Measurements from ENCODE around the gene CYTH1.

CYTH1 gene

DNA sequence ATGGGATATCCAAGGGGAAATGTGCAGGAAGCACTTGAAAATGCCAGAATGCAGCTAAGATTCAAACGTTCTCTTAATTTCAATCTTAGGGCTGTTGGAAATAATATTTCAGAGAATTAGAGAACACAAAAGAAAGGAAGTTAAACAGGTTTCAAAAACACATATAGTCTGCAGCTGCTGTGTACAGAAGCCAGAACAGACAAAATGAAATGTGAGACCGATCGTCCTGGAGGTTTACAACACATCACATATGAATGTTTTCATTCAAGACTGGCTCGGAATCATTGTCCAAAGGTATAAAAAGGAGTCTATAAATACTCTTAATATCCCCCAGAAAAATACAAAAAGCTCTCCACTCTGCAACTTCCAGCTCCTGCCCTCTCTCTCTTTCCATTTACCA is 14.3 kb downstream of the CYTH1 start:
- Histone ChIP-seq H3K4me3 (ENCODE audit: low read length) (no peak overlapping the region), H3K27ac (ENCODE audit: low read length) (no peak overlapping the region), H3K9ac (ENCODE audit: low read length) (no peak overlapping the region), H3K27me3 (ENCODE audit: control insufficient read depth, insufficient read depth, low read length) (no peaks in the 10 kb centered on the region), H3K4me1 (ENCODE audit: control insufficient read depth, low read depth, low read length) (no peaks in the 10 kb centered on the region), H3K9me3 (ENCODE audit: control insufficient read depth, low read depth, low read length) (no peaks in the 10 kb centered on the region), H3K36me3 (ENCODE audit: control insufficient read depth, low read depth, low read length) (no peaks in the 10 kb centered on the region)

- Histone ChIP-seq H3K36me3 (ENCODE audit: control insufficient read depth, low read depth, low read length) (no peaks in the 10 kb centered on the region), H3K4me1 (ENCODE audit: control insufficient read depth, low read depth, low read length) (no peaks in the 10 kb centered on the region), H3K9me3 (ENCODE audit: control insufficient read depth, low read depth, low read length) (no peaks in the 10 kb centered on the region), H3K27ac (ENCODE audit: low read length) (no peak overlapping the region), H3K27me3 (ENCODE audit: control insufficient read depth, insufficient read depth, low read length) (no peaks in the 10 kb centered on the region), H3K4me3 (ENCODE audit: low read length) (no peak overlapping the region), H3K9ac (ENCODE audit: low read length) (no peak overlapping the region)
These were observed 15.3 kb downstream of the CYTH1 start for GRCh38 chr17:78766743-78767294.

- no peaks in the 10 kb centered on the region for H3K27me3 ChIP-seq (ENCODE audit: control insufficient read depth, insufficient read depth, low read length)
- no peak overlapping the region for H3K4me3 ChIP-seq (ENCODE audit: low read length)
- H3K9ac ChIP-seq (ENCODE audit: low read length) = no peak overlapping the region
- H3K36me3 ChIP-seq (ENCODE audit: control insufficient read depth, low read depth, low read length) = no peaks in the 10 kb centered on the region
- no peaks in the 10 kb centered on the region for H3K4me1 ChIP-seq (ENCODE audit: control insufficient read depth, low read depth, low read length)
- H3K9me3 ChIP-seq (ENCODE audit: control insufficient read depth, low read depth, low read length) = no peaks in the 10 kb centered on the region
- no peak overlapping the region for H3K27ac ChIP-seq (ENCODE audit: low read length)
These were observed 15.8 kb downstream of the CYTH1 start for GRCh38 chr17:78766225-78766624.

DNA sequence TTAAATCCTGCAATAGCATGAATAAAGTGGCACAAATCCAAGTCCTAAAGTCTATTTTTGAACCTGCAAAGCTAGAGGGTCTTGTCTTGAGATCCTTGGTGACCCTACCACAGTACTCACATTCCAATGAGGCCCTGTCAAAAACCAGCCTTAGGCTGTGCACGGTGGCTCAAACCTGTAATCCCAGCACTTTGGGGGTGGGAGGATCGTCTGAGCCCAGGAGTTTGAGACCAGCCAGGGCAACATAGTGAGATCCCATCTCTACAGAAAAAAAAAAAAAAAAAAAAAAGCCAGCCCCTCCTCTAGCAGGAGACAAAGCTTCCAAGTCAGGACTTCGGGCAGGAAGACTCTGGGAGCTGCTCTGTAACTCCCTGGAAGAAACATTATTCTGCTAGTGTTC is 16.3 kb downstream of the CYTH1 start:
- no peaks in the 10 kb centered on the region for H3K36me3 ChIP-seq (ENCODE audit: control insufficient read depth, low read depth, low read length)
- H3K27me3 ChIP-seq (ENCODE audit: control insufficient read depth, insufficient read depth, low read length) = no peaks in the 10 kb centered on the region
- no peak overlapping the region for H3K27ac ChIP-seq (ENCODE audit: low read length)
- no peaks in the 10 kb centered on the region for H3K9me3 ChIP-seq (ENCODE audit: control insufficient read depth, low read depth, low read length)
- no peaks in the 10 kb centered on the region for H3K4me1 ChIP-seq (ENCODE audit: control insufficient read depth, low read depth, low read length)
- no peak overlapping the region for H3K4me3 ChIP-seq (ENCODE audit: low read length)
- H3K9ac ChIP-seq (ENCODE audit: low read length) = no peak overlapping the region

- H3K4me1 ChIP-seq (ENCODE audit: control insufficient read depth, low read depth, low read length) = no peaks in the 10 kb centered on the region
- no peak overlapping the region for H3K9ac ChIP-seq (ENCODE audit: low read length)
- H3K4me3 ChIP-seq (ENCODE audit: low read length) = no peak overlapping the region
- no peaks in the 10 kb centered on the region for H3K27me3 ChIP-seq (ENCODE audit: control insufficient read depth, insufficient read depth, low read length)
- H3K36me3 ChIP-seq (ENCODE audit: control insufficient read depth, low read depth, low read length) = no peaks in the 10 kb centered on the region
- no peak overlapping the region for H3K27ac ChIP-seq (ENCODE audit: low read length)
- no peaks in the 10 kb centered on the region for H3K9me3 ChIP-seq (ENCODE audit: control insufficient read depth, low read depth, low read length)
These were observed 17.2 kb downstream of the CYTH1 start for GRCh38 chr17:78764871-78765270.

DNA sequence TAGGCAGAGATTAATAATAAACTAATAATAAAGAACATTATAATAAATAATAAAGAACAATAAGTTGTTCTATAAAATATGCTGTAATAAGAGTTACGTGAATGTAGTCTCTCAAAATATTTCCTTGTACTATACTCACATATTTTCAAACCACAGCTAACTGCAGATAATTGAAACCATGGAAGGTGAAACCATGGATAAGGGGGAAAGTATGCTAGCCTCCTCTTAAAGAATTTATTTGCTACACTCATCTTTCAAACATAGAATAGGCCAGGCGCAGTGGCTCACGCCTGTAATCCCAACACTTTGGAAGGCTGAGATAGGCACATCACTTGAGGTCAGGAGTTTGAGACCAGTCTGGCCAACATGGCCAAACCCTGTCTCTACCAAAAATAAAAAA is 18.5 kb downstream of the CYTH1 start:
- Histone ChIP-seq H3K4me3 (ENCODE audit: low read length) (no peak overlapping the region), H3K27ac (ENCODE audit: low read length) (no peak overlapping the region), H3K27me3 (ENCODE audit: control insufficient read depth, insufficient read depth, low read length) (no peaks in the 10 kb centered on the region), H3K9me3 (ENCODE audit: control insufficient read depth, low read depth, low read length) (no peaks in the 10 kb centered on the region), H3K9ac (ENCODE audit: low read length) (no peak overlapping the region), H3K4me1 (ENCODE audit: control insufficient read depth, low read depth, low read length) (no peaks in the 10 kb centered on the region), H3K36me3 (ENCODE audit: control insufficient read depth, low read depth, low read length) (no peaks in the 10 kb centered on the region)

- no peak overlapping the region for H3K4me3 ChIP-seq (ENCODE audit: low read length)
- H3K36me3 ChIP-seq (ENCODE audit: control insufficient read depth, low read depth, low read length) = no peaks in the 10 kb centered on the region
- H3K9me3 ChIP-seq (ENCODE audit: control insufficient read depth, low read depth, low read length) = no peaks in the 10 kb centered on the region
- H3K27ac ChIP-seq (ENCODE audit: low read length) = no peak overlapping the region
- no peaks in the 10 kb centered on the region for H3K4me1 ChIP-seq (ENCODE audit: control insufficient read depth, low read depth, low read length)
- H3K27me3 ChIP-seq (ENCODE audit: control insufficient read depth, insufficient read depth, low read length) = no peaks in the 10 kb centered on the region
- H3K9ac ChIP-seq (ENCODE audit: low read length) = no peak overlapping the region
These were observed 20.2 kb downstream of the CYTH1 start for GRCh38 chr17:78761789-78762406.

DNA sequence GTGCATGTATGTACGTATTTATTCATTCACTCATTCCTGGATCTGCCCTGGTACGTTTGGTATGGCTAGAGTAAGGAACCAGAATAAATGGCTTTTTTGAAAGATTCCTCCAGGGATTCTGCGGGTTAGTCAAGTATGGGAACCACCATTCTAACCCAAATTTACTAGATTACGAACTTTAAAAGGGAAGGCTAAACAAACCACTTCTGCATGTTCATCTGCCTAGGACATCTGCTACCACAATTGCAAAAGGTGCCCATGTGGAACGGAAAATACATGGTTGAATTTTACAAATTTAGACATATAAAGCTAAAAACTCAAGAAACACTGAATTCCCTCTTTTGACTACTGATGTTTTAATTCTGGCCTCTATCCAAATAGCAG is 22.1 kb downstream of the CYTH1 start:
- Histone ChIP-seq H3K36me3 (ENCODE audit: control insufficient read depth, low read depth, low read length) (no peaks in the 10 kb centered on the region), H3K4me3 (ENCODE audit: low read length) (no peak overlapping the region), H3K27ac (ENCODE audit: low read length) (no peak overlapping the region), H3K9me3 (ENCODE audit: control insufficient read depth, low read depth, low read length) (no peaks in the 10 kb centered on the region), H3K9ac (ENCODE audit: low read length) (no peak overlapping the region), H3K27me3 (ENCODE audit: control insufficient read depth, insufficient read depth, low read length) (no peaks in the 10 kb centered on the region), H3K4me1 (ENCODE audit: control insufficient read depth, low read depth, low read length) (no peaks in the 10 kb centered on the region)

DNA sequence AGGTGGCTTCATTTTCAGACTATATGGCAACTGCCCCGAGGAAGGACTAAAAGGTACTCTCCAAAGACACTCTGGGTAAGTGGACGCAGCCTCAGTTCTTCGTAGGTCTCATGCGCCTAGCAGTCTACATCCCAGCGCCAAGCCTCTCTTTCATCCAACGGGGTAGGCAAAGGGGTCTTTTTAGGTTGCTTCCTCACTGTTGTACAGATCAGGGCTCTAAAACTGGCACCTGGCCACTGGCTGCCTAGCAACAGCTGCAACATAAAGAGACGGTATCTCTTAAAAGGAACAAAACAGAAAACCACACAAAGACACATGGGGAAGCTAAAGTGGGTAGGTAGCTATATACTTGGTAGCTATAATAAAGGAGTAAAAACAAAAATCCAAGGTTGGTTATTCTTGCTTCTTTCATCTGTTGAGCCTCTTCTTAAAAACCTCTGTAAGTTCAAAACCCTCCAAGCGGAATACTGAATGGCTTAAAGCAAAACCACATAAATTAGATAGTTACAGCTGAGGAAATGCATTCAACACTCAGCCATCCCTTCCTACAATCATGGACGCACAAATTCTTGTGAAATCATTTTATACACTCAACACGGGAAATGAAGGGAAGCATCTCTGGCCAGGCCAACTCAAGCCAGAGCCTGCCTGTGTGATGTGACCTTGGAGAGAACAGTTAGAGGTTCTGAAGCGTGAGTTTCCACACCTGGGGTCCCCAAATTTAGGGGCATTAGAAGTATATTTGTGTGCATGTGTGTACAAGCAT is 22.7 kb downstream of the CYTH1 start:
- Histone ChIP-seq H3K27ac (ENCODE audit: low read length) (no peak overlapping the region), H3K4me1 (ENCODE audit: control insufficient read depth, low read depth, low read length) (no peaks in the 10 kb centered on the region)

GRCh38 chr17:78753316-78754250 is 28.5 kb downstream of the CYTH1 start:
- Histone ChIP-seq H3K9ac (ENCODE audit: low read length) (no peak overlapping the region), H3K4me1 (ENCODE audit: control insufficient read depth, low read depth, low read length) (no peaks in the 10 kb centered on the region), H3K27ac (ENCODE audit: low read length) (no peak overlapping the region)

More for the DNA sequence above, 22.7 kb downstream of the CYTH1 start:
- Histone ChIP-seq H3K9me3 (ENCODE audit: control insufficient read depth, low read depth, low read length) (no peaks in the 10 kb centered on the region), H3K27me3 (ENCODE audit: control insufficient read depth, insufficient read depth, low read length) (no peaks in the 10 kb centered on the region), H3K36me3 (ENCODE audit: control insufficient read depth, low read depth, low read length) (no peaks in the 10 kb centered on the region), H3K9ac (ENCODE audit: low read length) (no peak overlapping the region), H3K4me3 (ENCODE audit: low read length) (no peak overlapping the region)

DNA sequence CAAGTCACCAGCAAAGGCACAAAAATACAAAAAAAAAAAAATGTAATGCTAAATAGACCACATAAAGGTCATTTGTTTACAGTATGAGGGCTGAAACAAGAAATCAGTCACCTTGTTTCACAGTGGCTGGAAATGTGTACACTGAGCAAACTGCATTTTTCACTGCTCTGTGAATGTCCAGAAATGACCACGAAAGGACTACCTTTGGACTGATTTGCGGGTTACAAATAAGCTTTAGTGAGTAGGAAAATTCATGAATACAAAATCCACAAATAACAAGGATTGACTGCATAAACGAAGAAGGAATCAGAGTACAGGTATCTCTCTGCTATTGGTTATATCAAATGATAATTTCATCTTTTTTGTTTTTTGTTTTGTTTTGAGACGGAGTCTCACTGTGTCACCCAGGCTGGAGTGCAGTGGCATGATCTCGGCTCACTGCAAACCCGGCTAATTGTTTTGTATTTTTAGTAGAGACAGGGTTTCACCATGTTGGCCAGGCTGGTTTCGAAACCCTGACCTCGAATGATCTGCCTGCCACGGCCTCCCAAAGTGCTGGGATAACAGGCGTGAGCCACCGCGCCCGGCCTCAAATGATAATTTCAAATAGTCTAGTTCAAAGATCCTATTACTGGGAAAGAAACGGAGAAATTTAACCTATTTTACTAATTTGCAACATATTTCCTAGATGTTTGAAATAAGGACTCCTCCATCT is 30.5 kb downstream of the CYTH1 start:
- H3K9ac ChIP-seq (ENCODE audit: low read length) = no peak overlapping the region
- H3K27me3 ChIP-seq (ENCODE audit: control insufficient read depth, insufficient read depth, low read length) = no peaks in the 10 kb centered on the region
- peaks cover under 1% of the 10 kb centered on the region for H3K4me1 ChIP-seq (ENCODE audit: control insufficient read depth, low read depth, low read length)
- H3K36me3 ChIP-seq (ENCODE audit: control insufficient read depth, low read depth, low read length) = no peaks in the 10 kb centered on the region
- no peaks in the 10 kb centered on the region for H3K9me3 ChIP-seq (ENCODE audit: control insufficient read depth, low read depth, low read length)
- H3K27ac ChIP-seq (ENCODE audit: low read length) = no peak overlapping the region
- H3K4me3 ChIP-seq (ENCODE audit: low read length) = no peak overlapping the region

More at GRCh38 chr17:78753316-78754250, 28.5 kb downstream of the CYTH1 start:
- Histone ChIP-seq H3K4me3 (ENCODE audit: low read length) (no peak overlapping the region), H3K9me3 (ENCODE audit: control insufficient read depth, low read depth, low read length) (no peaks in the 10 kb centered on the region), H3K36me3 (ENCODE audit: control insufficient read depth, low read depth, low read length) (no peaks in the 10 kb centered on the region), H3K27me3 (ENCODE audit: control insufficient read depth, insufficient read depth, low read length) (no peaks in the 10 kb centered on the region)
